Activated T-cell treated with anti-CD3 and anti-CD28 coated beads for 4 hours (primary cell): ENCODE data around the gene RIBC2.
"Not testable (repeated sequence)": the region's sequence is repeated elsewhere in the genome, so short reads cannot be mapped to it uniquely, and the experiment has no call there.

Source experiments
- DNase-seq: peaks from one replicate; pipeline ENCODE4 v3.0.0-alpha.2; 2020

Gene RIBC2

GRCh38 chr22:45450921-45451651 is 37.6 kb downstream of the RIBC2 start:
- no peak for DNase-seq

- no peak for DNase-seq
Measured at GRCh38 chr22:45451972-45452371, 38.5 kb downstream of the RIBC2 start.

- DNase-seq = no peak
Measured at GRCh38 chr22:45452565-45453379, 39.3 kb downstream of the RIBC2 start.

GRCh38 chr22:45453764-45454163 is 40.3 kb downstream of the RIBC2 start:
- no peak for DNase-seq

- no peak for DNase-seq
Measured at GRCh38 chr22:45454275-45454674, 40.8 kb downstream of the RIBC2 start.

- DNase-seq = no peak
Measured at GRCh38 chr22:45455212-45455611, 41.7 kb downstream of the RIBC2 start.

GRCh38 chr22:45455621-45456020 is 42.1 kb downstream of the RIBC2 start:
- no peak for DNase-seq

GRCh38 chr22:45456811-45457210 is 43.3 kb downstream of the RIBC2 start:
- DNase-seq = no peak

- no peak for DNase-seq
Measured at GRCh38 chr22:45458532-45458931, 45.0 kb downstream of the RIBC2 start.

GRCh38 chr22:45459235-45459634 is 45.7 kb downstream of the RIBC2 start:
- DNase-seq = no peak

- DNase-seq = no peak
Measured at GRCh38 chr22:45460288-45461109, 47.0 kb downstream of the RIBC2 start.

GRCh38 chr22:45462034-45462655 is 48.7 kb downstream of the RIBC2 start:
- DNase-seq = no peak

- not testable (repeated sequence) for DNase-seq
Measured at GRCh38 chr22:45463691-45464090, 50.2 kb downstream of the RIBC2 start.

- no peak for DNase-seq
Measured at GRCh38 chr22:45465633-45466032, 52.1 kb downstream of the RIBC2 start.

- DNase-seq = no peak
Measured at GRCh38 chr22:45468872-45469271, 55.4 kb downstream of the RIBC2 start.

- no peak for DNase-seq
Measured at GRCh38 chr22:45469281-45470073, 56.0 kb downstream of the RIBC2 start.

- no peak for DNase-seq
Measured at GRCh38 chr22:45470871-45471270, 57.4 kb downstream of the RIBC2 start.

GRCh38 chr22:45472426-45472825 is 58.9 kb downstream of the RIBC2 start:
- DNase-seq = no peak

- no peak for DNase-seq
Measured at GRCh38 chr22:45473626-45474237, 60.2 kb downstream of the RIBC2 start.

- no peak for DNase-seq
Measured at GRCh38 chr22:45475063-45475747, 61.7 kb downstream of the RIBC2 start.
